ENCODE data around the gene AK6.
"Not testable (repeated sequence)": the region's sequence is repeated elsewhere in the genome, so short reads cannot be mapped to it uniquely, and the experiment has no call there.

Gene AK6

GRCh38 chr5:69335341-69335935 is 33.9 kb downstream of the AK6 start:
- DNase-seq (ENCODE audit: low read depth) = no peak

DNA sequence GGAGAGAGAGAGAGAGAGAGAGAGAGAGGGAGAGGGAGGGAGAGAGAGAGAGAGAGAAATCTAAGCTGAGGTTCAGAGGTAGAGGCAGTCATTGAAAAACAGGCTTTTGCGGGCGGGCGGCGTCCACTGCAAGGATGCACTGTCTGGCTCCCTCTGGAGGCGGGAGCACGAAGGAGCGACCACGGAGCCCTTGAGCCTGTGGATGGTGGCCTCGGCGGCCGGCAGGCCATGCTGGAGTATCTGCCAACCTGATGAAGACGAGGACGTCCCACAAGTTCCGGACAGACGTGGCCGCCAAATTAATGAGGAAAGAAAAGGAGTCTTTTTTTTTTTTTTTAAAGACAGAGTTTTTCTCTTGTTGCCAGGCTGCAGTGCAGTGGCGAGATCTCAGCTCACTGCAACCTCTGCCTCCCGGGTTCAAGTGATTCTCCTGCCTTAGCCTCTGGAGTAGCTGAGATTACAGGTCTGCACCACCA is 34.5 kb downstream of the AK6 start:
- no peak for DNase-seq (ENCODE audit: low read depth)

- DNase-seq (ENCODE audit: low read depth) = not testable (repeated sequence)
Observed at GRCh38 chr5:69333668-69334315, 35.5 kb downstream of the AK6 start.

DNA sequence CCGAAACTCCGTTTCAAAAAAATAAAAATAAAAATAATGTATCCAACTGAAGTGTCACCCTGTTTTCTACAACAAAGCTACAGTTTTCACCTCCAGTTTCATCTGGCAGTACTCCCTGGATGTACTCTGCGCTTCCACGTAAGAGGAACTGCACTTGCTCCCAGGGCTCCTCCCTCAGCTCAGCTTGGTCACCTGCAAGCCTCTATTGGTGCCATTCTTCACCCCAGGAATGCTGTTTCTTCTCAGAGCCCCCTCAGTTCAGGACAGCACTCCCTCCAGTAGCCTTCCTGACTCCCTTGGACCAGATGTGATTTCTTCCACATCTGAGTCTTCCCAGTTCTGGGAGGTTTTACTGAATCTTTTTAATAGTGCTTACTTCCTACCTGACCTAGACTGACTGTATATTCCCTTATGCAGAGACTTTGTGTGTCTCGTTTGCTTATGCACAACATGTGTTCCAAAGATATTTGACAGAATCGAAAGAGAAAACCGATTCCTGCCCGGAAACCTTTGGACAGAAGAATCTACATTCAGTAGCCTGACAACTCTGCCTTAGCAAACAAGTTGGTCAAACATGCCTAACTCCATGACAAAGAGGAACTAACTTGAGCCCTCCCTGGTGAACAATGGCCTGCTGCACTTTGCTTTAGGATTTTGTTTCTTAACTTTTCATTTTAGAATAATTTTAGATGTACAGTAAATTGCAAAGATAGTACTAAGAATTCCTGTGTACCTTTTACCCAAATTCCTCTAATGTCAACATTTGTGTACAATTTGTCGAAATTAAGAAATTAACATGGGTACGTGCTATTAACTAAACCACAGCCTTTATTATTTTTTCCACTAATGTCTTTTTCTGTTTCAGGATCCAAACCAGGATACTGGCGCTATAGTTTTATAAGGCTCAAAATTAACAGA is 37.5 kb downstream of the AK6 start:
- no peak for DNase-seq (ENCODE audit: low read depth)

DNA sequence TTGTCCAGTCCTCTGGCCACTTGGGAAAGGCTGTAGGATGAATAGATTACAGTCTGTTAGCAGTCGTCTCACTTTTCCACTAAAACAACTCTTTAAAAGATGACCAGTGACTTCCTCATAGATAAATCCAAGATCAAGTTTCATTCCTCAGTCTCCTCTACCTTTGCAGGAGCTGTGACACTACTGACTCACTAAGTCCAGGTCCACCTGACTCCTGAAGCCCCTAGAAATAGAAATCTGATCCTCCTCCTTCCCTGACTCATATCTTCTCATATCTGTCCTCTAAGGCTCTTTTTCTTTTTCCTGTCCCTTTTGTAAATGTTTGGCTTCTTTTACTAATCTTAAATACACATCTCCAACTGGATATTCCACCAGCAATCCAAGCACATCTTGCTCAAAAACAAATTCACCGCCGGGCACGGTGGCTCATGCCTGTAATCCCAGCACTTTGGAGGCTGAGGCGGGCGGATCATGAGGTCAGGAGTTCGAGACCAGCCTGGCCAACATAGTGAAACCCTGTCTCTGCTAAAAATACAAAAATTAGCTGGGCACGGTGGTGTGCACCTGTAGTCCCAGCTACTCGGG is 39.3 kb downstream of the AK6 start:
- no peak for DNase-seq (ENCODE audit: low read depth)

- DNase-seq (ENCODE audit: low read depth) = no peak
Observed at GRCh38 chr5:69326365-69326764, 43.0 kb downstream of the AK6 start.

DNA sequence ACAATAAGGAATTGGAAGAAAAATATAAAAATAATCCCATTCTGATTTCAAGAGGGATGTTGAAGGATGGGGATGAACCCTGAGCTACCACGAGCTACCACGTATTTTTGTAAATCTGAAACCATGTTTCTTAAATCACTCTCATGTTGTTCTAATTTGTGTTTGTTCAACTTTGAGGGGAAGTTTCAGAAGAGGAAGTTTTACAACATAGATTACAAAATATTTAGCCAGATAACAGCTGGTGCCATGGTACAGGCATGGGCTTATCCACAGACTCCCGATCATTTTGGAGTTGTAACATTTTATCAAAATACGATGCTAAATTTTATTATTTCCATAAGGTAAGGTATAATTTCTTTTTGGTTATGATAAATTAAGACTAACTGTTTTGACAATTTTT is 51.9 kb downstream of the AK6 start:
- no peak for DNase-seq (ENCODE audit: low read depth)

DNA sequence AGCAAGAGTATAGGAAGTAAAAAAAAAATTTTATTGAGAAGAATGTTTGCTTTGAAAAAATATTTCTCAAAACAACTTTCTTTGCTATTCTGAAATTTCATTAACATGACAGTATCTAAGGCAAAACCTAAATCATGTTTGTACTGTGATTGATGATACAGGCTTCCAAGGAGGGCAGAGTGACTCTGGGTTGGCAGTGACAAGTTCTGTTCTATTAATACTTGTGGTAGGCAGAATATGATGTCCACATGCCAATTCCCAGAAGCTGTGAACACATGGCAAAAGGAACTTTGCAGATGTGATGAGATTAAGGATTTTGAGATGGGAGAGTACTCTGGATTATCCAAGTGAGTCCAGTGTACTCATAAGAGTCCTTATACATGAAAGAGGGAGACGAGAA is 53.3 kb downstream of the AK6 start:
- DNase-seq (ENCODE audit: low read depth) = no peak

DNA sequence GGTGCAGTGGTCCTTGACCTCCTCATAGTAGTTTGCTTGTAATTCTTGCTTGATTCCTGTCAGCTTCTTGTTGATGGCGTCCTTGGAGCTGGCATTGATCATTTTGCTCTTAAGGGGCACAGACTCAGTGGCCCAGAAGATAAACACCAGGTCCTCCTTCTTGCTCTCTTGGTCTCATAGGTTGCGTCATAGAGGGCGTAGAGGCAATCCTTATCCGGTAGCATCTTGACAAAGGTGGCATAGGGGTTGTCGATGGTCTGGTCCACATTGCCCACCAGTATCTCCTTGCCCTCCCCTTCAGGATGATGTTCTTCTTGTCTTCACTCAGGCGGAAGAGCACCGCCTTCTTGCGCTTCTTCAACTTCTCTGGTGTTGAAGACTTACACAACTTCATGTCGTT is 55.9 kb downstream of the AK6 start:
- no peak for DNase-seq (ENCODE audit: low read depth)

DNA sequence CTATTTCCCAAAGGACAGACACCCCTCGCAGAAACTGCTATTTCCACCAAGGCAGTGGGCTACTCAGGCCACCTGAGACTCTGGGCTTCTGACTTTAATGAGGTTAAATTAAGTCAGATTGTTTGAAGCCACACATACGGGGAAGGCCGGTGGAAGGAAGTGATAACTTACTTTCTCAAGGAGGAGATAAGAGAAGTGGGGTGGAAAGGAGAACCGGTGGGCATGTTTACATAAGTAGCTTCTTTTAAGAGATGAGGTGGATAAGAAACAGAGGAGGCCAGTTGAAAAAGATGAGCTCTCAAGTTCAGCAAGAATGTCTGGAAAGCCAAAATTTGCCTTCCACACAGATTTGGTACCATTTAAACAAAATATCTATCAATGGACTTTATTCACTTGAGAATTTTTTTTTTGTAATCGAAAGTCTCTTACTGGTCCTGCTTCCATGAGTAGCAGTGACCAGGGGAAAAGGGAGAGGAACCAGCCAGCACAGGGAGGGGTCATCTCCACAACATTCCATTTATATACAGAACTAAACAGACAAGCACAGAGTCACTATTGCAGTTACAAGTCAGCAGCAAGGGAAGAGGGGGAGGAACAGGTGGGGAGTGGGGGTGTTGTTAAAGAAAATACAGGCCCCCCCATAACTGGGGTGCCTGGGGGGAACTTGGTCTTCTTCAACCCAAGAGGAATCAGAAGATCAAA is 56.7 kb downstream of the AK6 start:
- DNase-seq (ENCODE audit: low read depth) = no peak

GRCh38 chr5:69309380-69309779 is 59.9 kb downstream of the AK6 start:
- DNase-seq (ENCODE audit: low read depth) = no peak

- DNase-seq (ENCODE audit: low read depth) = no peak
Observed at GRCh38 chr5:69308046-69308553, 61.2 kb downstream of the AK6 start.

DNA sequence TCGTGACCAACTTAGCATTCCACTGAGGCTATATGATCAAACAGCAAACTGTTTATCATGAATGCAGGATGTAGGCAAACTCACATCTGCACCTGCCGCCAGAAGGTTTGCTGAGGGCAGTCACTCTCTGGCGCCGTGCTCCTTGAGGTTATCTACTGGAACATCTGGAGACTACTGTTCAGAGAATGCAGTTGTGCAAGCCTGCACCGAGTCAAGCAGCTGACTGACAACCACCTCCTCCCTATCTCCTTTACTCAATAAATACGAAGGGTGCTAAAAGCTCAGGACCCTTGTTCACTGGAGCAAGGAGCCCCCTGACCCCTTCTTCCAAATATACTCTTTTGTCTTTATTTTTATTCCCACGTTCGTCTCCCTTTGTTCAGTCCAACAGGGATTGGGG is 63.8 kb downstream of the AK6 start:
- DNase-seq (ENCODE audit: low read depth) = no peak

Data from HS-27A (cell line).